Kasumi-1 (cell line): Measurements from ENCODE around the gene AGMO.
A peak's percentile ranks its signal among the peaks of the same experiment; 100 is the strongest.

ENCODE experiments used
- DNase-seq, 2 experiments: peaks; one replicate each; lab custom pipeline; 2025; lab: John Stamatoyannopoulos, UW

AGMO gene

DNA sequence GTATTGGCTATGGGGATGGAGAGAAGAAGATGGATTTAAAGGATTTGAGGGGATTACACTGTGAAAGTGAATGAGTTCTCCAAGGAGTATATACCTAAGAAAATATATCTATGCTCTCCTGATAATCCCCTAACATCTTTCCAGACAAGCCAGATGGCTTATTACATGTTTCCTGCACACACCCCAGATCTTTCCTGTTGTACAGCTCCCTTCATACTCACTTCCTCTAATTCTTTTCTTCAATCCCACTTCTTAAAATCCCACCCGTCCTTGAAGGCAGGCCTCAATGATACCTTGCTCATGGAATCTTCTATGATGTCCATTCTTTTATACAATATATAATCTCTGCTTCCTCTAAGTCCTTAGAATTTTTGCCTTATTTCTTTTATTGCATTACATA lies 342.1 kb downstream of the AGMO start:
- DNase-seq, result peak; percentile 51 to 54

- DNase-seq, result peak; percentile 29 to 37
Observed at GRCh38 chr7:15218261-15218660, 343.6 kb downstream of the AGMO start.

GRCh38 chr7:15215616-15216015 lies 346.2 kb downstream of the AGMO start:
- no peak for DNase-seq

GRCh38 chr7:15214976-15215375 lies 346.8 kb downstream of the AGMO start:
- DNase-seq, result no peak

- DNase-seq, result no peak
Observed at GRCh38 chr7:15213093-15213492, 348.7 kb downstream of the AGMO start.

GRCh38 chr7:15209429-15209828 lies 352.4 kb downstream of the AGMO start:
- DNase-seq, result no peak

GRCh38 chr7:15204421-15204820 lies 357.4 kb downstream of the AGMO start:
- no peak for DNase-seq

DNA sequence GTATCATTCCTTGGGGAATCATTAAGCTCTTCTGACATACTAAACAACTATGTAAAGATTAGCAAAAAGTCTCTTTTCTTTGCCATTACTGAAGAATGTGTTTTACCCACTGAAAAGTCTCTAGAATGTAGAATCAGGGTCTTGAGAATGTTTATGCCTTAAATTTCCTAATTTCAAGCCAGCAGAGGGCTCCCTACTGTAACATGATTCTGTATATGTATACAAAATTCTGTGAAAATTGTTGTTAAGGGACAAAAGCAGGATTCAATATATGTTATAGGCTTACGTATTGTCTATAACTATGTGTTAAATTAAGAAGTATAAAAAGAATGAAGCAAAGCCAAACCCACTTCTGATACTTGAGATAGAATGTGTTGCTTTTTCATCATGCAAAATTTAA lies 362.3 kb downstream of the AGMO start:
- peak; percentile 9 to 32 for DNase-seq

- DNase-seq, result no peak
Observed at GRCh38 chr7:15197042-15197977, 364.5 kb downstream of the AGMO start.

DNA sequence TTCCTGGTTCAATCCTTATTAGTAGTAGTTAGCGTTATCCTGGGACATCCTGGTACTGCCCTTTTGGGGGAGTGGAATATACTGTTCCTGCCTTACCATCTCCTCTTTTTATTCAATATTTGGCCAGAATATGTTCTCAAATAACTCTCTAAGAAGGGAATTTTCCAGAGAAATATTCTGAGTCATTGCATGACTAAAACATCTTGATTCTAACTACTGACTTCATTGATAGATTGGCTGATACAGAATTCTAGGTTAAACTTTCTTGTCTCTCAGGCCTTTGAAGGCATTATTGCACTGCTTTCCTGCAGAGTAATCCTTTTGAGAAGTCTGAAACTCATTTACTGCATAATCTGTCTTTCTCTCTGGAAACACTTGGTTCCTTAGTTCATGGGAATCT lies 383.8 kb downstream of the AGMO start:
- no peak for DNase-seq

DNA sequence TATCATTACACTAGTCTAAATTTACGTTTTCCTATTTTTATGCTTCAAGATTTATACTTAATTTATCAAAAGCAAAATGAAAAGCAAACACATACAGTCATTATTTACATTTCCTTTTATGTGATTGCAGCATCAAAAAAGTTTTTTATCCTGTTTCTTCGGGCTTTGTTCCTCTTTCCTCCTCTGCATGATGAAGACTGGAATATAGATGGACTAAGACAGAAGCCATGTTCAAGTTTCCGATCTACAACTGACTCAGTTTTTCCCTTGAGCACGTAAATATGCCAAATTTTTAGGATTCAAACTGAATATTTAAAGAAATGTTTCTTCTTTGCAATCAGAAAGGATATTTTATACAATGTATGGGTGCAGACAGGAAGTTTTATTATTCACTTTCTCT lies 385.7 kb downstream of the AGMO start:
- DNase-seq, result no peak

DNA sequence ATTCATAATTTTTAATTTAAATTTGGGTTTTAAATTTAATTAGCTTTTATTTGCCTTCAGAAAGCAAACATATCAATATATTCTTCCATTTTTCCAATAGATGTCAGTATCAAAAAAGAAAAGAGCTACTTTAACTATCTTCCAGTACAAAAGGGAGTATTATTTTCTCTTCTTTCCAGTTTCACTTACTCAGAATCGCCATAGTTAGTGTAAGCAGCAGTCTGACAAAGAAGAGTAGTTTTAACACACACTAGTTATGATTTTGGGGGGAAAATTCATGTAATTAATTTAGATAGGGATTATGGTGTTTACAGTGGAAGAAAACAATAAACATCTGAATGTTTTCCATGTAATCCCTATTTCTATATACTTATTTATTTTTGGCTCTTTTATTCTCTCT lies 386.7 kb downstream of the AGMO start:
- no peak for DNase-seq

- DNase-seq, result no peak
Observed at GRCh38 chr7:15174485-15174884, 387.3 kb downstream of the AGMO start.

GRCh38 chr7:15168489-15168888 lies 393.3 kb downstream of the AGMO start:
- DNase-seq, result peak in 1 of 2 experiments; percentile 6

DNA sequence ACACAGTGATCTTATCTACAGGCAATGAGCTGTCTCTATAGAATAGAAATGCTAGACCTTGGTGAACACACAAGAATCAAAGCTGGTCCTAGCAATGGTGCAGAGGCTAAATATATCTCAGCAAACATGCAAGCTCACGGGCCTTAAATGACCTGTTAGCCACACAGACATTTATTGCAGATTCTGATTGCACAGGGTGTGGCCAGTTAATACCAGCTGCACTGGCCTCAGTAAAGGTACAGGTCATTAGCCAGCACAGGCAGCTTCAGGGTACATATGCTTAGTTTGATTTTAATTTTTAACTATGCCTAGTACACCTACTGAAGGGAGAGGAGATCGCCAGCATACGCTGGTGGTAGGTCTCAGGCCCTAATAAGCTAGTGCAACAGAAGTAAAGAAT lies 393.9 kb downstream of the AGMO start:
- no peak for DNase-seq

DNA sequence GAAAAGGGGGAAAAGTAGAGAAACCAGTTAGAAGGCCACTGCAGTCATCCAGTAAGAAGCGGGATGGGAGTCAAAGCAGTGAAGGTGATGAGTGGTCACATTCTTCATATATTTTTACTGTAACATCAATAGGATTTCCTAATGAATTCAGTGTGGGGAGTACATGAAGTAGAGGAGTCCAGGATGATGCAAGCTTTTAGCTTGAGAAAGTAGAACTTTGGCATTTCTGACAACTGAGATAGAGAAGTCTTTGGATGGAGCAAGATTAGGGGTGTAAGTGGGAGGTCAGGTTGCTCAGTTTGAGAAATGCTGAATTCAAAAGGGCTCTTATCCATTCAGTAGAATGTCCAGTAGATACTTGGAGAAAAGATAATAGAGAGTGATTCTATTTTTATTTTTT lies 395.2 kb downstream of the AGMO start:
- no peak for DNase-seq

DNA sequence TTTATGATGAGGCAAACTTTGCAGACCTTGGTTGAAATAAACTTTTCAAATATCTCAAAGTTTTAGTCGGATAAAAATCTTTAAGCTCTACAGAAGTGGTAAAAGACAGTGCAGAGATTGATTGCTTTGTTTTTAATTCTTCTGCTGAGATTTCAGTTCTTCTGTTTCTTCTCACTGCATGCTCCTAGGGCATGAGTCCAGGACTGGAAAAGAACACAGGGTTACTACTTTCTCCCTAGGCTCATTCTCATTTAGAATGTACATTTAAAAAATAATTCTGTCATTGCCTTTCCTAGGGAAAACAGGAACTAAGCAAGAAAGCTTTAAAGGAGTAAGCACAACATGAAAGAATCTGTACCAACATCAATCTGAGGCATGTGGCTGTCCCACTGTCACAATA lies 402.6 kb downstream of the AGMO start:
- no peak for DNase-seq

DNA sequence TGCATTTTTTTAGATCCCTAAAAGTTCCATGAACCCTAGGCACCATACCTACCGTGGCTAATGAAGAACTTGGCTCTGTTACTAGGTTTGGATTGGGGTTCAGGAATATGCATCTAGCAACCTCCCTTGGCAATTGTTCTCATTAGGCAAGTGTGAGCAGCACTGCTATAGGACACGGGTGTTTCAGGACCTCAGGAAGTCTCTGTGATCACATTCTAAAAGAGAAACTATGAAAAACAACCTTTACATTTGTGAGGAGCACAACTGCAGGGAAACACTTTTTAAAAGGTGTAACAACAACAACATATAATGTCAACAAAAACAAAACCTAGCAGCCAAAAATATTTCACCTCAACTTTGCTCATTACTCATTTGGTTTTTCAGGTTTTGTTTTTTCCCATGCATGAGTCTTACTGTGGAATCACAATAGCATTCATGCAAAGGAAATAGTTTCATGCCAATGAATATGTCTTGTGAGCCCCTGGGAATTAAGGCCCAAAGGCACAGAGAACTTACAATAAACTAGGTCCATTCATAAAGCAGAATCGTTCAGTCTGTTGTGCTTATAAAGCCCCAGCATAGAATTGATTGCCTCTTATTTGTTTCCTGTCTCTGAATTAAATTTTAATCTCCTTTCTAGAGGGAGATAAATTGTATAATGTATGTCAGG lies 403.5 kb downstream of the AGMO start:
- no peak for DNase-seq
